ENCODE data around the gene TNNT3. TPM values are rescaled to one million over a fixed set of nuclear protein-coding genes. Genes with fewer than 3 reads are reported as not detected.
"Not testable (repeated sequence)": the region's sequence is repeated elsewhere in the genome, so short reads cannot be mapped to it uniquely, and the experiment has no call there.

TNNT3 gene
- polyA plus RNA-seq, 3 donors from 2014 or later, result not detected

DNA sequence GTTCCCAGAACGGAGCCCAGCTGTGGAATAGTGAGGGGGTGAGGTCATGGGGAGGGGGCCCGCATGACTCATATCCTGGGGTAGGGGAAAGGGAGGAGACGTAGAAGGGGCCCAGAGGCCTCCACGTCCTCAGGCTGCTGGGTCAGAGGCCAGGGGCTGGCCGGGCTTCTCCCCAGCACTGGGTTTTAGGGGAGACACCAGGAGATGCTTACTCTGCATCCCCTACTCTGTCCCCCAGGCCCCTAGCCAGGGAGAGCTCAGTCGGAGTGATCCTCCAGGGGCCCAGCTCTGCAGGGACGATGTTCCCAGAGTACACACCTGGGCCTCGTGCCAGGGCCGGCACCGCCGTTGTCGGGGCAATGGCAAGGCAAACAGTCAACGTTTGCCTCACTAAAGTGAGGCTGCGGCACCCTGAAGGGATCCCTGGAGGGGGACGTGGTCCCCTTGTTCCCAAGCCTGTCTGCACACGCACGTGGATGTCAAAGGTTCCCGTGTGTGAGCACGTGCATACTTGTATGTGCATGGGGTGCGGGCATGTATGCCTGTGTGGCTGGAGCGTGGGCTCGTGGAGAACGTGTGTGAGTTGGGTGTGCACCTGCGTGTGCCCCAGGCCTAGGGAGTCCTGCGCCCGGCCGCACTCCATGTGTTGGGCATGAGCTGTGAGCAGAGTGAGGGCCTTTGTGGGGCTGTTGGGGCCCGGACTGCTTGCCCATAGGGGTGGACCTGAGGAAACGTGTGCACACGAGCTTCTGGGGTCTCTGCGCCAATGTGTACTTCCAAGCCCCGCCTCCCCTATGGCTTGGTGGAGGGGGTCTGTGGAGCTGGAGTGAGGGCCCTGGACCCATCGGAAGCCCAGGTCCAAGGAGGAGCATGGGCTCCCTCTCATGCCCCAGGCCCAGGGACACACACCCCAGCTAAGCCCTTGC is 42.0 kb upstream of the TNNT3 start:
- DNase-seq, result no peak
- H3K36me3 Mint-ChIP-seq, result no peaks in the 10 kb centered on the region
- no peak overlapping the region for H3K4me3 Mint-ChIP-seq
- H3K27ac Mint-ChIP-seq, result peak overlapping the region in 4 of 6 donors; percentile 34 to 74 (median 48)
- no peaks in the 10 kb centered on the region for H3K9me3 Mint-ChIP-seq
- peaks cover 14 to 53% of the 10 kb centered on the region in 2 donors for H3K4me1 Mint-ChIP-seq
- peaks cover 0 to 3% (median 1%) of the 10 kb centered on the region in 3 donors for H3K27me3 Mint-ChIP-seq (ENCODE audit: low read depth in 3 of 3)

DNA sequence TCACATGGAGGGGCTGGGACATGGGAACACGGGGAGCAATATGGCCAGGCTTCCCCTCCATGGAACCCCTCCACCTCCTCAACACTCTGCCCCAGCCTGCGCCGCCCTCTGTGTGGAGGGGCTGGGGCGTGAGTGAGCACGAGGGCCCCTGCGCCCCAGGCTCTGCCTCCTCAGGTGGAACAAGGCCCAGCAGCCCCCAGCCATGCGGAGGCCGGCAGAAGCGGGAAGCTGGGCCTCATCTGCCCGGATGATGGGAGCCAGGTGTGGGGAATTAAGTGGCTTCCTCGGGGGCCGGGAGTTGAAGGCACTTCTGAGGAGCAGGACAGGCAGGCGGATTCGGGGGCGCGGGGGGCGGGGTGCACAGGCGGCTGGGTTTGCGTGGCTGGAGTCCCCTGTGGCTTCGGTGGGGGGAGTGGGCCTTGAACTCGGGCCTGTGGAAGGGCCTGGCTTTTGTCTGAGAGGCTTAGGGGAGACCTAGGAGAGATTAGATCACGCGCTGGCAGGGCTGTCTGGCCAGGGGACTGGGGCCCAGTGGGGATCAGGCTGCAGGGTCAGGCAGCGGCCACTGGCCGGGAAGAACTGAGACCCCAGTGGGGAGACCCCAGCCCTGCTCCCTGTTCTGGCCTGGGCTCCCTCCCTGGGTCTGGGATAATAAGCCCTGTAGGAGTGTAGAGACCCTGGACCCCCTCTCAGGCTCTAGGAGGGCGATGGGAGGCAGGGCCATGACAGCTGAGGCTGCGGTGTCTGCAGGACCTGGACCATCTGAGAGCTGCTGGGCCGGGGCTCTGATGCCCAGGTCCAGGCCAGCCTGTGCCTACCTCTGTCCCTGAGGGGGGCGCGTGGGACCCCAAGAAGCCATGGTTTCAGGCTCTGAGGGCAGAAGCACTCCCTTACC is 41.1 kb upstream of the TNNT3 start:
- Mint-ChIP-seq H3K27me3 (ENCODE audit: low read depth in 3 of 3) (peaks cover 0 to 2% (median 1%) of the 10 kb centered on the region in 3 donors), H3K4me3 (no peak overlapping the region), H3K36me3 (no peaks in the 10 kb centered on the region), H3K27ac (no peak overlapping the region), H3K4me1 (peaks cover 7 to 47% of the 10 kb centered on the region in 2 donors), H3K9me3 (no peaks in the 10 kb centered on the region)
- DNase-seq, result no peak

DNA sequence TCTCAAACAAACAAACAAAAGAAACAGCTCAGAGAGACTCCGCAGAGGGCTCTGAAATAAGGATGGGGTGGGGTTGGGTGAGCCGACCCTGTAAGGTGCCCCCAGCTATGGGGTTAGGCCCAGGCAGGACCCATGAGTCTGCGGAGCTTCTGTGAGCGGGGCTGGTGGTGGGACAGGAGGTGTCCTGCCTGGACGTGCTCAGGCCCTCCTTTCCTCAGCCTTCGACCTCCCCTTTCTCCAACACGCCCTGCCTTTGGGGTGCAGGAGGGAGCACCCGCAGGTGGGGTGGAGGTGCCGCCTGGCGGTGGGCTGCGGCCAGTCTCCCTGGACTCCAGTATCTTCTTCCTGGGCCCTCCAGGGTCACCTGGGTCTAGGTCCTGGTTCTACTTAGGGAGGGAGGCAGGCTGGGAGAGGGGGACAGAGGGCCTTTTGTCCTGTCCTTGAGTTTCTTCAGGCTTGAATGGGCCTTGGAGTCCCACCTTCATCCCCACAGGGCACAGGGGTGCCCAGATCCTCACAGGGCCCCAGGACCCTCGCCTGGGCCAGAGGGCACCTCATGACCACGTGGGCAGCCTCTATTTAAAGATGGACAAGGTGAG is 40.1 kb upstream of the TNNT3 start:
- DNase-seq, result no peak
- Mint-ChIP-seq H3K27me3 (ENCODE audit: low read depth in 3 of 3) (peaks cover 0 to 1% (median 0%) of the 10 kb centered on the region in 3 donors), H3K36me3 (no peaks in the 10 kb centered on the region), H3K4me1 (peaks cover 7 to 43% of the 10 kb centered on the region in 2 donors), H3K27ac (peak overlapping the region in 3 of 6 donors; percentile 18 to 89 (median 72)), H3K9me3 (no peaks in the 10 kb centered on the region), H3K4me3 (no peak overlapping the region)

DNA sequence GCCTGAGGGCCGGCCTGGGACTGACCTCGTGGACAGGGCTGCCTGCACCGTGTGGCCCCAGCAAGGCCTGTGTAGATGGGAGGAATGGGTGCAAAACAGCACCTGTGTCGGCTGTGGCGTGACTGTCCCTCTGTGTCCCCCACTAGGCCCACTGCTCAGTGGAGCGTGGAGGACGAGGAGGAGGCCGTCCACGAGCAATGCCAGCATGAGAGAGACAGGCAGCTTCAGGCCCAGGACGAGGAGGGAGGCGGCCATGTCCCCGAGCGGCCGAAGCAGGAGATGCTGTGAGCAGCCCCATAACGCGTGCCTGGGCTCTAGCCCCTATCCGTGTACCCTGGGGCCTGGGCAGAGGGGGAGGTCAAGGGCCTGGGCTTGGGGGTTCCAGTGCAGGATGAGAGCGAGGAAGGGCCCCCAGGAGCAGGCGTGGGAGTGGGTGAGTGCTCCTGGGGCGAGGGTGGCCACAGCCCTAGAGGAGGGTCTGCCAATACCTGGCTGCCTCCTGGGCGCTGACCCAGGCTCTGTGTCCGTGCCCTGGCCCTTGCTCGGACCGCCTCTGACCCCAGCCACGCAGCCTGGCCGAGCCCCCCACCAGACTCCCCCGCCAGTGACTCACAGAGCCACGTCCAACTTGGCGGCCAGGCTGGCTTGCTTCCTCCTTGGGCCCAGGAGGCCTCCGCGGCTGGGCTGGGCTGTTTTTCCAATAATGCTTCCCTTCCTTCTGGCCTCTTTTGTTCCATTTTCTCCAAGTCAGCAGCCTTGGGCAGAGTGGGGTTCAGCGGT is 39.4 kb upstream of the TNNT3 start:
- Mint-ChIP-seq H3K9me3 (no peaks in the 10 kb centered on the region), H3K4me3 (no peak overlapping the region), H3K27me3 (ENCODE audit: low read depth in 3 of 3) (peaks cover 0 to 1% (median 0%) of the 10 kb centered on the region in 3 donors), H3K36me3 (no peaks in the 10 kb centered on the region), H3K4me1 (peaks cover 5 to 42% of the 10 kb centered on the region in 2 donors), H3K27ac (peak overlapping the region; percentile 18 to 89 (median 66))
- DNase-seq, result no peak

DNA sequence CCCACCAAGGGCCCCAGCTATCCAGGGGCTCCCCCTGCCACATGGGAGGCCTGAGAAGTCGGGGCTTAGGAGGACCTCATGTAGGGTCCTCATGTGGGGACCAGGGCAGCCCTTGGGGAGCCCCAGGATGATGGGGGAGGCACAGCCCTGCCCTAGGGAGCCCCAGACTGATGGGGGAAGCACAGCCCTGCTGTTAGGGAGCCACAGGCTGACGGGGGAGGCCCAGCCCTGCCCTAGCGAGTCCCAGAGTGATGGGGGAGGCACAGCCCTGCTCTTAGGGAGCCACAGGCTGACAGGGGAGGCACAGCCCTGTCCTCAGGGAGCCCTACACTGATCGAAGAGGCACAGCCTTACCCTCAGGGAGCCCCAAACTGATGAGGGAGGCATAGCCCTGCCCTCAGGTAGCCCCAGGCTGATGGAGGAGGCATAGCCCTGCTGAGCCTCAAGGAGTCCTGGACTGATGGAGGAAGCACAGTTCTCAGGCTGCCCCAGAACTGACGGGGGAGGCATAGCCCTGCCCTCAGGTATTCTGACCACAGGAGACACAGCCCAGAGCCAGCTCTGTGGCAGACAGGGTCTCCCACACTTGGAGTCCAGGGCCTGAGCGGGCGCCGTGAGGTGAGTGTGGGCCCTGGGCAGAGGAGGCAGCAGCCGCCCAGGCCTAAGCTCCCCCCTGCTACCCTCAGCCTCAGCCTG is 38.6 kb upstream of the TNNT3 start:
- Mint-ChIP-seq H3K27me3 (ENCODE audit: low read depth in 3 of 3) (no peaks in the 10 kb centered on the region), H3K27ac (peak overlapping the region; percentile 39 to 69 (median 56)), H3K36me3 (no peaks in the 10 kb centered on the region), H3K4me1 (peaks cover 0 to 38% of the 10 kb centered on the region in 2 donors), H3K4me3 (peak overlapping the region in 1 of 5 donors; percentile 33), H3K9me3 (no peaks in the 10 kb centered on the region)
- no peak for DNase-seq

DNA sequence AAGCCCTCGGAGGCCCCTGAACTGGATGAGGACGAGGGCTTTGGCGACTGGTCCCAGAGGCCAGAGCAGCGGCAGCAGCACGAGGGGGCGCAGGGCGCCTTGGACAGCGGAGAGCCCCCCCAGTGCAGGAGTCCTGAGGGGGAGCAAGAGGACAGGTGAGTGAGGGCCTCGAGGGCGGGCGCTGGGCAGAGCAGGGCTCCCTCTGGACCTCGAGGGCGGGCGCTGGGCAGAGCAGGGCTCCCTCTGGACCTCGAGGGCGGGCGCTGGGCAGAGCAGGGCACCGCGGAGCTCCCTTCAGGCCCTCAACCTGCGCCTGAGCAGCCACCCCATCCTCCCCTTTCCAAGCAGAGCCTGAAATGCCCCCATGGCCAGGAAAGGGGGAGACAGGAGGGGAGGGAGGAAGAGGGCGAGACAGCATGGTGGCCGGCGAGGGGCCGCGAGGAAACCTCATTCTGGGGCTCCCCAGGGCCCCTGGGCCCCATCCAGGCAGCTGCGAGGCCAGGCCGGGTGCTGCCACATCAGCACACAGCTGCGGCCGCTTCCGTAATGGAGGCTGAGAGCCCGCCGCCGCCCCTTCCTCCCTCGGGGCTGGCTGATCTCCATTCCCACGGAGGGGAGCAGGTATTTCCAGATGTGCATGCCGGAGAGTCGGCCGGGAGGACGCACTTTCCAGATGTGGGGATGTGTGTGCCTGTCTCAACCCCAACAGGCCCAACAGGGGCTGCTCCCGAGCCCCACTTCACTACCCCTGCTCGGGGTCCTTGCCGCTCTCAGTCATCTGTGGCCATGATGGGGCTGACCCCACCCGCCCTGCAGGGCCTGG is 37.9 kb upstream of the TNNT3 start:
- H3K27ac Mint-ChIP-seq, result peak overlapping the region in 3 of 6 donors; percentile 39 to 64 (median 53)
- H3K4me3 Mint-ChIP-seq, result no peak overlapping the region
- H3K4me1 Mint-ChIP-seq, result peaks cover 0 to 32% of the 10 kb centered on the region in 2 donors
- no peaks in the 10 kb centered on the region for H3K27me3 Mint-ChIP-seq (ENCODE audit: low read depth in 3 of 3)
- H3K9me3 Mint-ChIP-seq, result no peaks in the 10 kb centered on the region
- DNase-seq, result peak in 1 of 3 donors; percentile 14
- H3K36me3 Mint-ChIP-seq, result no peaks in the 10 kb centered on the region

DNA sequence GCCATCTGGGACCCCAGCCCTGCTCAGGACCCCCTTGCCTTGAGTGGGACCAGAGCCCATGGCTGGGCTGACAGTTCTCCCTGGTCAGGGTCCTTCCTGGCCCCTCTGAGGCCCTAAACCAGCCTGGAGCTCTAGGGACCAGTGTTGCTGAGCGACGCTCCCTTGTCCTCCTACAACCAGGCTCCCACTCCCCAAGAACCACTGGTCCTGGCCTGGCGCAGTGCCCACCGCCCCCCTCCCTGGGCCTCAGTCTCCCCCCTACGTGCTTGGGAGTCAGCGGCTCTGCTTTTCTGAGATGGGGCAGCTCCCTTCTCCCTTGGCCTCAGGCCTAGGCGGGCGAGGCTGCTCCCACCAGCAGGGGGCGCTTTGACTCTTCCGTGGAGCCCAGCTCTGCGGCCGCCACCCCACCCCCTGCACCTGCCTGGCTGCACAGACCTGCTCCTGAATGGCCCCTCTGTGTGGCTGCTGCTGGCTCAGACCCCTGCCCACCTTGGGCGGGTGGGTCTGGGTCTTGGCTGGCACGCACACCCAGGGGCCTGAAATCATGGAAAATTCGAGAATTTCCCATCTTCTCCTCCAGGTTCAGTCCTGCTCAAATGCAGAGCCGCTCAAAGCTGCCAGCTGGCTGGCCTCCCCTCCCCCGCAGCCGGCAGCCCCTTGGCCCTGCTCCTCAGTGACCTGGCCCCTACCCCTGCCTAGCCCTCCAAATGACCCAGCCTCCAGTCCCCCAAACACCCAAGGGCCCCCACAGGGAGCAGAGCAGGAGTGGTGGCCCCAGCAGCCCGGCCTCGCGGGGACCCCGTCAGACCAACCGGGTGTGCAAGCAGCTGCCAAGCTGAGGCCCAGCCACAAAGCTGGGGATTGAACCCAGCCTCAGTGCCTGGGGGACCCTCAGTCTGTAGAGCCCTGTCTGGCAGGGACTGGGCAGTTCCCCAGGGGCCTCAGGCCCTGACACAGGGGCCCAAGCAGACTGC is 37.0 kb upstream of the TNNT3 start:
- H3K4me3 Mint-ChIP-seq, result peak overlapping the region in 1 of 5 donors; percentile 26
- peak; percentile 72 to 78 (median 77) for DNase-seq
- H3K36me3 Mint-ChIP-seq, result peaks cover 0 to 2% (median 0%) of the 10 kb centered on the region in 3 donors
- no peaks in the 10 kb centered on the region for H3K9me3 Mint-ChIP-seq
- H3K27me3 Mint-ChIP-seq (ENCODE audit: low read depth in 3 of 3), result no peaks in the 10 kb centered on the region
- H3K4me1 Mint-ChIP-seq, result peaks cover 2 to 33% of the 10 kb centered on the region in 2 donors
- peak overlapping the region in 3 of 6 donors; percentile 26 to 60 (median 40) for H3K27ac Mint-ChIP-seq

DNA sequence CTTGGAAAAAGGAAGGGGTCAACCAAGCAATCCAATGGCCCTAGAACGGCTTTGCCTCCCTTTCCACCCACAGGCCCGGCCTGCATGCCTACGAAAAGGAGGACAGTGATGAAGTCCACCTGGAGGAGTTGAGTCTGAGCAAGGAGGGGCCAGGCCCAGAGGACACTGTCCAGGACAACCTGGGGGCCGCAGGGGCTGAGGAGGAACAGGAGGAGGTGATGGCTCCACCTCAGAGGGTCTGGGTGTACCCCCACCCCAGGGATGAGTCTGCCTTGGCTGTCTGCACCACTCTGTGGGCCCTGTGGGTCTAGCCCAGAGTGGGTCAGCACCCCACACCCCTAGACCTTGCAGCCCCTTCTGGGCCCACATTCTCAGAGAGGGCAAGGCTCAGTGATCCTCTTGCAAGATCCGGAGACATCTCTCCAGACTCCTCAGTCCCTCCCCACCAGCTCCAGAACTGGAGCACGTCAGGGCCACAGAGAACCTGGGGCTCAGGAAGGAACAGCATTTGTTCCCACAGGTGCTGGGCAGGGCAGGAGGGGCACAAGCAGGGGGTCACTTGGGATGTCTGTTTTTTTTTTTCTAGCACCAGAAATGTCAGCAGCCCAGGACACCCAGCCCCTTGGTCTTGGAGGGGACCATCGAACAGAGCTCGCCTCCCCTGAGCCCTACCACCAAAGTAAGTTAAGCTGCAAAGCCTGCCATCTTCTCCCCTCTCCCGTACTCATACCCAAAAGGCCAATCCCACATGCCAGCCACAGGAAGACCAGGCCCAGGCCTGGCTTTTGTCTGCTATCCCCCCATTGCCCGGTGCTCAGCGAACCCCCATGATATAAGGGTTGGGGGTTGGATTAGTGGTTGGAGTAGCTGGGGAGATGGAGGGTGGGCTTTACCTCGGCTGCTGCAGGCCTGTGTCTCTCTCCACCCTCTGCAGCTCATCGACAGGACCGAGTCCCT is 35.9 kb upstream of the TNNT3 start:
- Mint-ChIP-seq H3K9me3 (no peaks in the 10 kb centered on the region), H3K36me3 (peaks cover 0 to 9% (median 0%) of the 10 kb centered on the region in 3 donors), H3K4me1 (peaks cover 13 to 40% of the 10 kb centered on the region in 2 donors), H3K27ac (peak overlapping the region in 1 of 6 donors; percentile 76), H3K27me3 (ENCODE audit: low read depth in 3 of 3) (peaks cover 0 to 4% (median 2%) of the 10 kb centered on the region in 3 donors), H3K4me3 (no peak overlapping the region)
- no peak for DNase-seq

DNA sequence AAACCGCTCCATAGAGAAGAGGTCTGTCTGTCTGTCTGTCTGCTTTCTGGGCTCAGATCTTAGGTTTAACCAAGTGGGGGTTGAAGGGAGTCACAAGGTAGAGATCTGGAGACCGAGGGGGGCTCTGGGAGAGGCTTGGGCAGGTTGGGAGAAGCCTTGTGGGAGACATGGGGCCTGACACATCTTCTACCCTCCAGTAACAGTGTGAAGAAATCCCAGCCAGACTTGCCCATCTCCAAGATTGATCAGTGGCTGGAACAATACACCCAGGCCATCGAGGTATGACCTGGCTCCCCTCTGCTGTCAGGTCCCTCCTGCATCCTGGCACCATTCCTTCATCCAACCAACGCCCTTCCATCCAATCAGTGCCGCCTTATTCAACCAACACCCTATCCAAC is 35.2 kb upstream of the TNNT3 start:
- Mint-ChIP-seq H3K27ac (no peak overlapping the region), H3K4me1 (peaks cover 20 to 40% of the 10 kb centered on the region in 2 donors), H3K27me3 (ENCODE audit: low read depth in 3 of 3) (peaks cover 2 to 8% (median 7%) of the 10 kb centered on the region in 3 donors), H3K4me3 (no peak overlapping the region), H3K36me3 (peaks cover 0 to 12% (median 0%) of the 10 kb centered on the region in 3 donors), H3K9me3 (no peaks in the 10 kb centered on the region)
- no peak for DNase-seq

DNA sequence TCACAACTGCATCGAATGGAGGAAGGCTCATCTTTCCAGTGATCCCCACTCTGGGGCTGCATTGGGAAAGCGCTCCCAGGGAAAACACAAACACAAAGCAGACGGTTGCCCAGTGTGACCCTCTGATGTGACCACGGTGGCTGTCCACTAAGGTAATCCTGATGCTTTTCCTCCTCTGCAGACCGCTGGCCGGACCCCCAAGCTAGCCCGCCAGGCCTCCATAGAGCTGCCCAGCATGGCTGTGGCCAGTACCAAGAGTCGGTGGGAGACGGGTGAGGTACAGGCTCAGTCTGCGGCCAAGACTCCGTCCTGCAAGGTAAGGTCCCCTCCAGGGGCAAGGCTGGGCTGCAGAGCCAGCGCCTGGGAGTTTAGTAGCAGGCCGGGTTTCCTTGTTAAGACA is 33.0 kb upstream of the TNNT3 start:
- peak overlapping the region in 2 of 6 donors; percentile 29 to 46 for H3K27ac Mint-ChIP-seq
- H3K4me3 Mint-ChIP-seq, DNase-seq, H3K9me3 Mint-ChIP-seq: not testable (repeated sequence)
- peaks cover 8 to 22% (median 8%) of the 10 kb centered on the region in 3 donors for H3K27me3 Mint-ChIP-seq (ENCODE audit: low read depth in 3 of 3)
- H3K4me1 Mint-ChIP-seq, result peaks cover 39 to 47% of the 10 kb centered on the region in 2 donors
- peaks cover 0 to 12% (median 0%) of the 10 kb centered on the region in 3 donors for H3K36me3 Mint-ChIP-seq
